Measurements from ENCODE around the gene CUL3. TPM values are rescaled to one million over a fixed set of nuclear protein-coding genes. Genes with fewer than 3 reads are reported as not detected.

CUL3 gene
- total and polyA plus RNA-seq, 10 of the 15 experiments (the other 5 are each of a cell fraction or from before 2014, with no cell fraction given): 22.0 to 95.4 (median 53.4) TPM

DNA sequence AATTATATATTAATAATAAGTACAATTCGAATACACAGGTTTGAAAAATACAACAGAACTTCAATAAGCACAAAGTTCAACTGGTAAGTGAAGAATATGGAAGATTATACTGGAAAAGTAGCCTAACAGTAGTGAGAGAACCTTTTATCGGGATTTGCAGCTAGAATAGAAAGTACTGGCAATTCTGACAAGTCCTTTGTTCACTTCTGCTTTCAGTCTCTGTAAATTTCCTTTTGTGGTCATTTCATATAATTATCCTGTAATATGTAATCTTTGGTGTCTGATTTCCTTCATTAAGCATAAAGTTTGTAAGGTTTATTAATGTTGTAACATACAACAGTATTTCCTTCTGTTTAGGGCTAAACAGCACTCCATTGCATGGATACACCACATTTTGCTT lies 67.2 kb downstream of the CUL3 start:
- H2AFZ ChIP-seq (ENCODE audit: control insufficient read depth, low read depth, low read length): no peak overlapping the region
- ChIA-PET CTCF (interaction anchor here (0.7 to 1.2 kb wide), 4 partner anchors 56 to 133 kb away, joined by 3 to 4 read pairs (median 4); no protein-coding TSS in a partner anchor), POLR2A (no interaction called here), SMC1A (ENCODE audit: uncharacterized antibody, unreplicated experiment) (interaction anchor here (0.9 to 1.6 kb wide), 6 partner anchors 27 to 143 kb away, joined by 3 to 6 read pairs (median 4); no protein-coding TSS in a partner anchor), RAD21 (ENCODE audit: unreplicated experiment) (interaction anchor here (0.8 to 1.4 kb wide), 3 partner anchors 28 to 62 kb away, joined by 3 to 4 read pairs (median 3); no protein-coding TSS in a partner anchor)
- H3K4me3 ChIP-seq: no peak overlapping the region; the same call in 1 of the 2 replicates
- no TSS peak for BruUV-seq (replicated peaks)
- in situ Hi-C loops (cut with MboI): no loop called here
- H3K4me2 ChIP-seq (ENCODE audit: control insufficient read depth, insufficient read depth): peak overlapping the region; percentile 31; the same call in 1 of the 2 replicates
- H4K20me1 ChIP-seq (ENCODE audit: control insufficient read depth, insufficient read depth): no peaks in the 10 kb centered on the region
- no peaks in the 10 kb centered on the region for H3K27me3 ChIP-seq (replicated peaks in 1 of 2; ENCODE audit: control insufficient read depth in 2 of 2, insufficient read depth in 2 of 2, low read length in 1 of 2)
- intact Hi-C loops (cut with micrococcal nuclease; ENCODE audit: unreplicated experiment): no loop called here
- peaks cover 36% of the 10 kb centered on the region for H3K4me1 ChIP-seq (ENCODE audit: control insufficient read depth, insufficient read depth, low read length)
- H3K27ac ChIP-seq (ENCODE audit: control insufficient read depth, insufficient read depth): no peak overlapping the region
- peaks cover 0 to 3% of the 10 kb centered on the region in 2 experiments; a peak in 1 of 4 replicates for H3K36me3 ChIP-seq (ENCODE audit: control insufficient read depth in 2 of 2, insufficient read depth in 2 of 2, low read length in 1 of 2)
- ATAC-seq (peak; percentile 6; the same call in 2 of the 3 replicates), DNase-seq (ENCODE audit: low read depth, low spot score) (no peak), FAIRE-seq (no peak)
- H3K9me3 ChIP-seq (replicated peaks; ENCODE audit: control insufficient read depth, insufficient read depth, low read length): no peaks in the 10 kb centered on the region
- H3K9ac ChIP-seq (ENCODE audit: control insufficient read depth, insufficient read depth, low read length): no peak overlapping the region
- H3K79me2 ChIP-seq (ENCODE audit: control insufficient read depth, insufficient read depth, low read length): peaks cover 67% of the 10 kb centered on the region
- 2% methylated on average over 2 of the region's 2 CpGs for WGBS (ENCODE audit: insufficient coverage, insufficient replicate concordance, low lambda C conversion rate, missing lambda C conversion rate)
- TF ChIP-seq TBL1XR1 (IDR thresholded peaks at IDR 0.05; ENCODE audit: low read depth, low read length) (no peak; the same call in 1 of the 2 replicates), NFIC (IDR thresholded peaks at IDR 0.05; ENCODE audit: low read depth, low read length) (peak; percentile 41; the same call in 1 of the 2 replicates), HDGF (IDR thresholded peaks at IDR 0.05) (no peak), SPI1 (IDR thresholded peaks at IDR 0.05; ENCODE audit: borderline replicate concordance, insufficient read depth, low read depth, low read length) (peak; percentile 79), NFYA (IDR thresholded peaks at IDR 0.05; ENCODE audit: borderline replicate concordance, low read depth, low read length) (no peak), ZNF24 (IDR thresholded peaks at IDR 0.05) (no peak), NFXL1 (IDR thresholded peaks at IDR 0.05; ENCODE audit: borderline replicate concordance) (no peak), LARP7 (IDR thresholded peaks at IDR 0.05) (no peak), BMI1 (IDR thresholded peaks at IDR 0.05; ENCODE audit: borderline replicate concordance) (peak; percentile 27; the same call in 1 of the 2 replicates), IKZF1 (conservative IDR thresholded peaks at IDR 0.05) (peak; percentile 70), IKZF2 (IDR thresholded peaks at IDR 0.05) (peak; percentile 80 to 81), ZNF207 (IDR thresholded peaks at IDR 0.05; ENCODE audit: borderline replicate concordance) (no peak), CBX5 (IDR thresholded peaks at IDR 0.05; ENCODE audit: low read depth) (no peak), RUNX3 (IDR thresholded peaks at IDR 0.05; ENCODE audit: low read length) (peak; percentile 65; the same call in 1 of the 2 replicates), CREB1 (IDR thresholded peaks at IDR 0.05; ENCODE audit: low read depth) (no peak), FOXM1 (IDR thresholded peaks at IDR 0.05; ENCODE audit: low read depth, low read length) (no peak), RBBP5 (conservative IDR thresholded peaks at IDR 0.05) (no peak), DPF2 (IDR thresholded peaks at IDR 0.05) (peak; percentile 39; the same call in 1 of the 2 replicates), BCL11A (IDR thresholded peaks at IDR 0.05; ENCODE audit: low read depth, low read length) (no peak)
- TF ChIP-seq, protein P1, sequence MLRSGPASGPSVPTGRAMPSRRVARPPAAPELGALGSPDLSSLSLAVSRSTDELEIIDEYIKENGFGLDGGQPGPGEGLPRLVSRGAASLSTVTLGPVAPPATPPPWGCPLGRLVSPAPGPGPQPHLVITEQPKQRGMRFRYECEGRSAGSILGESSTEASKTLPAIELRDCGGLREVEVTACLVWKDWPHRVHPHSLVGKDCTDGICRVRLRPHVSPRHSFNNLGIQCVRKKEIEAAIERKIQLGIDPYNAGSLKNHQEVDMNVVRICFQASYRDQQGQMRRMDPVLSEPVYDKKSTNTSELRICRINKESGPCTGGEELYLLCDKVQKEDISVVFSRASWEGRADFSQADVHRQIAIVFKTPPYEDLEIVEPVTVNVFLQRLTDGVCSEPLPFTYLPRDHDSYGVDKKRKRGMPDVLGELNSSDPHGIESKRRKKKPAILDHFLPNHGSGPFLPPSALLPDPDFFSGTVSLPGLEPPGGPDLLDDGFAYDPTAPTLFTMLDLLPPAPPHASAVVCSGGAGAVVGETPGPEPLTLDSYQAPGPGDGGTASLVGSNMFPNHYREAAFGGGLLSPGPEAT (IDR thresholded peaks at IDR 0.05; ENCODE audit: low read depth): peak; percentile 40; the same call in 1 of the 2 replicates
- TF ChIP-seq, protein P2, sequence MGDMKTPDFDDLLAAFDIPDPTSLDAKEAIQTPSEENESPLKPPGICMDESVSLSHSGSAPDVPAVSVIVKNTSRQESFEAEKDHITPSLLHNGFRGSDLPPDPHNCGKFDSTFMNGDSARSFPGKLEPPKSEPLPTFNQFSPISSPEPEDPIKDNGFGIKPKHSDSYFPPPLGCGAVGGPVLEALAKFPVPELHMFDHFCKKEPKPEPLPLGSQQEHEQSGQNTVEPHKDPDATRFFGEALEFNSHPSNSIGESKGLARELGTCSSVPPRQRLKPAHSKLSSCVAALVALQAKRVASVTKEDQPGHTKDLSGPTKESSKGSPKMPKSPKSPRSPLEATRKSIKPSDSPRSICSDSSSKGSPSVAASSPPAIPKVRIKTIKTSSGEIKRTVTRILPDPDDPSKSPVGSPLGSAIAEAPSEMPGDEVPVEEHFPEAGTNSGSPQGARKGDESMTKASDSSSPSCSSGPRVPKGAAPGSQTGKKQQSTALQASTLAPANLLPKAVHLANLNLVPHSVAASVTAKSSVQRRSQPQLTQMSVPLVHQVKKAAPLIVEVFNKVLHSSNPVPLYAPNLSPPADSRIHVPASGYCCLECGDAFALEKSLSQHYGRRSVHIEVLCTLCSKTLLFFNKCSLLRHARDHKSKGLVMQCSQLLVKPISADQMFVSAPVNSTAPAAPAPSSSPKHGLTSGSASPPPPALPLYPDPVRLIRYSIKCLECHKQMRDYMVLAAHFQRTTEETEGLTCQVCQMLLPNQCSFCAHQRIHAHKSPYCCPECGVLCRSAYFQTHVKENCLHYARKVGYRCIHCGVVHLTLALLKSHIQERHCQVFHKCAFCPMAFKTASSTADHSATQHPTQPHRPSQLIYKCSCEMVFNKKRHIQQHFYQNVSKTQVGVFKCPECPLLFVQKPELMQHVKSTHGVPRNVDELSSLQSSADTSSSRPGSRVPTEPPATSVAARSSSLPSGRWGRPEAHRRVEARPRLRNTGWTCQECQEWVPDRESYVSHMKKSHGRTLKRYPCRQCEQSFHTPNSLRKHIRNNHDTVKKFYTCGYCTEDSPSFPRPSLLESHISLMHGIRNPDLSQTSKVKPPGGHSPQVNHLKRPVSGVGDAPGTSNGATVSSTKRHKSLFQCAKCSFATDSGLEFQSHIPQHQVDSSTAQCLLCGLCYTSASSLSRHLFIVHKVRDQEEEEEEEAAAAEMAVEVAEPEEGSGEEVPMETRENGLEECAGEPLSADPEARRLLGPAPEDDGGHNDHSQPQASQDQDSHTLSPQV (IDR thresholded peaks at IDR 0.05): no peak

Measured in GM12878 (cell line).